Measurements from ENCODE around the gene FAM20B. TPM values are rescaled to one million over a fixed set of nuclear protein-coding genes. Genes with fewer than 3 reads are reported as not detected.

The FAM20B gene
- total RNA-seq, 1 donor from 2014 or later: 39.5 TPM

DNA sequence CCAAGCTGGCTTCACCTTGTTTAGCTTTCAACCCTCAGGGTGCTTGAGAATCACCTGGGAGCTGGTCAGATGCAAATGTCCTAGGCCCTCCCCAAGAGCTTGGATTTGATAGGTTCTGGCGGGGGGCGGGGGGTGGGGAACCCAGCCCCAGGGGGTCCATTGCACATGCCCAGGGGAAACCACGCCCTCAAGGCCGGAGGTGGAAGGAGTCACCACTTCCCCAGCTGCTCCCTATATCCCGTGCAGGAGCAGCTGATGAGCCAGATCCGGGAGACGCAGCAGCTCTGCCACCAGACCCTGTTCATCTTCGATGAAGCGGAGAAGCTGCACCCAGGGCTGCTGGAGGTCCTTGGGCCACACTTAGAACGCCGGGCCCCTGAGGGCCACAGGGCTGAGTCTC is 62.0 kb downstream of the FAM20B start:
- no peak for DNase-seq (ENCODE audit: low read depth)
- H3K27me3 ChIP-seq (ENCODE audit: control insufficient read depth, insufficient read depth, low read length): no peaks in the 10 kb centered on the region
- H3K4me3 ChIP-seq (ENCODE audit: low read depth, low read length): no peak overlapping the region
- TF ChIP-seq, protein P1, sequence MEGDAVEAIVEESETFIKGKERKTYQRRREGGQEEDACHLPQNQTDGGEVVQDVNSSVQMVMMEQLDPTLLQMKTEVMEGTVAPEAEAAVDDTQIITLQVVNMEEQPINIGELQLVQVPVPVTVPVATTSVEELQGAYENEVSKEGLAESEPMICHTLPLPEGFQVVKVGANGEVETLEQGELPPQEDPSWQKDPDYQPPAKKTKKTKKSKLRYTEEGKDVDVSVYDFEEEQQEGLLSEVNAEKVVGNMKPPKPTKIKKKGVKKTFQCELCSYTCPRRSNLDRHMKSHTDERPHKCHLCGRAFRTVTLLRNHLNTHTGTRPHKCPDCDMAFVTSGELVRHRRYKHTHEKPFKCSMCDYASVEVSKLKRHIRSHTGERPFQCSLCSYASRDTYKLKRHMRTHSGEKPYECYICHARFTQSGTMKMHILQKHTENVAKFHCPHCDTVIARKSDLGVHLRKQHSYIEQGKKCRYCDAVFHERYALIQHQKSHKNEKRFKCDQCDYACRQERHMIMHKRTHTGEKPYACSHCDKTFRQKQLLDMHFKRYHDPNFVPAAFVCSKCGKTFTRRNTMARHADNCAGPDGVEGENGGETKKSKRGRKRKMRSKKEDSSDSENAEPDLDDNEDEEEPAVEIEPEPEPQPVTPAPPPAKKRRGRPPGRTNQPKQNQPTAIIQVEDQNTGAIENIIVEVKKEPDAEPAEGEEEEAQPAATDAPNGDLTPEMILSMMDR (IDR thresholded peaks at IDR 0.05; ENCODE audit: insufficient read depth, low read length, severe bottlenecking): no peak
- FAIRE-seq: no peak
- peaks cover 3% of the 10 kb centered on the region for H3K36me3 ChIP-seq (ENCODE audit: control insufficient read depth, insufficient read depth, low read length)

DNA sequence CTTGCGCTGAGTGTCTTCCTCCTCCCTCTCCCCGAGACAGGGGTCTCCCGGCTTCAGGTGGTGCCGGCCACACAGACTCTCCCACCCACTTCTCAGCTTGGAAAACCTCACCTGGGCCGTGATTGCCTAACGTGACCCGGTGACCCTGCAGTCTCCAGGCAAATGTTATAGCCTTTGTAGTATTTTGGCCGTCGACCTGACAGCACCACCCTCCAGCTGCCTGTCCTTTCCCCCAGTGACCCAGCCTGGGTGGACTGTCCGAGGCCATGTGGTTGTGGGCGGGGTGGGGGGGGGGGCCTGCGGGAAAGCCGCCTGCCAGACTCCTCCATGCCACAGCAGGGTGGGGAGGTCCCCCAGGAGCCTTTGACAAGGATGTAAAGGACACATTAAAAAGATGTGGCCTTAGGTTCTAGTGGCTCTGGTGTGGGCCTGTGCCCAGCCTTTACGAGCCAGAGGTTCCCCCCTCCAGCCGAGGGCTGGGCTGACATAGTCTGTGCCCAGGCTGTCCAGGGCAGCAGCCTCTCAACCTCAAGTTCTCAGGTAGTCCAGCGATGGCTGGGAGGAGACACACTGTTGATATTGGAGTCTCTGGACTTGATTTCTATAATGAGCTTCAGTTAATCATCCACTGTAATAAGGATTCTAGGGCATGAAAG is 64.3 kb downstream of the FAM20B start:
- Histone ChIP-seq H3K27me3 (ENCODE audit: control insufficient read depth, insufficient read depth, low read length) (no peaks in the 10 kb centered on the region), H3K4me3 (ENCODE audit: low read depth, low read length) (no peak overlapping the region), H3K36me3 (ENCODE audit: control insufficient read depth, insufficient read depth, low read length) (peaks cover 9% of the 10 kb centered on the region)
- DNase-seq (ENCODE audit: low read depth): no peak
- TF ChIP-seq, protein P1 (IDR thresholded peaks at IDR 0.05; ENCODE audit: insufficient read depth, low read length, severe bottlenecking): no peak
- FAIRE-seq: no peak

DNA sequence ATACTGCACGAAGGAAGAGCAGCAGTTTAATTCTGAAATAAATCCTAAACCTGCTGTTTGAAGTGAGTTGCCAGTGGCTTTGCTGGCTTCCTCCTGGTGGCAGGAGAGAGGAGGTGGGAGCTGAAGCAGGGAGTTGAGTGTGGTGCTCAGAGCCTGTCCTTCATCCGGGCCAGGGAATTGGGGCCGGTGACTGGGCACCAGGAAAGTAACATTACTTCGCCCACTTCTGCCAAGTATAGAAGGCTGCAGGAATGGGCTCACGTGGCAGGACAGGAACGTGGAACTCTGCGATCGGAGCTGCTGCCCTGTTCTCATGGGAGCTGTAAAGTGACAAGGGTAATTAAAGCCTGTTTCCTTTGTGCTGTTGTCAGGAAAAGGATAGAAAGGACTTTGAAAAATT is 64.8 kb downstream of the FAM20B start:
- H3K36me3 ChIP-seq (ENCODE audit: control insufficient read depth, insufficient read depth, low read length): peaks cover 9% of the 10 kb centered on the region
- no peak for FAIRE-seq

DNA sequence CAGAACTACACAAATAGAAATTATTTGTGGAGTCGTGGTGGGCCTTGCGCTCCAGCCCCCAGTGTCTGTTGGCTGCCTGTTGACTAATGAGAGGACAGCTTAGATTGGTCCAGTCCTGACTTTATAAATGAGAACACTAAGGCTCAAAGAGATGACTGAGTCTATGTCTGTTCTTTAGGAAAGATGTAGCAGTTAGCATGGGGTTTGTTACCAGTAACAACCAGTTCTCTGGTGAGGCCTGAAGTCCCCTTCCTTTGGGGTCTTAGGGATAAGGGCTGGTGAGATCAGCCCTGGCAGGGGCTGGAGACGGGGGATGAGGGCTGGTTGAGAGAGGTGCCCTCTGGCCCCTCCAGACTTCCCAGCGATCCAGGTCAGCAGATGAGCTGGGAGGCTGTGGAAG is 65.2 kb downstream of the FAM20B start:
- DNase-seq (ENCODE audit: low read depth) (no peak), FAIRE-seq (no peak)
- no peak overlapping the region for H3K4me3 ChIP-seq (ENCODE audit: low read depth, low read length)
- H3K36me3 ChIP-seq (ENCODE audit: control insufficient read depth, insufficient read depth, low read length): peaks cover 10% of the 10 kb centered on the region
- no peaks in the 10 kb centered on the region for H3K27me3 ChIP-seq (ENCODE audit: control insufficient read depth, insufficient read depth, low read length)
- TF ChIP-seq, protein P1 (IDR thresholded peaks at IDR 0.05; ENCODE audit: insufficient read depth, low read length, severe bottlenecking): no peak

More for the DNA sequence above, 64.8 kb downstream of the FAM20B start:
- no peak for DNase-seq (ENCODE audit: low read depth)
- TF ChIP-seq, protein P1 (IDR thresholded peaks at IDR 0.05; ENCODE audit: insufficient read depth, low read length, severe bottlenecking): no peak
- H3K4me3 ChIP-seq (ENCODE audit: low read depth, low read length): no peak overlapping the region
- no peaks in the 10 kb centered on the region for H3K27me3 ChIP-seq (ENCODE audit: control insufficient read depth, insufficient read depth, low read length)

DNA sequence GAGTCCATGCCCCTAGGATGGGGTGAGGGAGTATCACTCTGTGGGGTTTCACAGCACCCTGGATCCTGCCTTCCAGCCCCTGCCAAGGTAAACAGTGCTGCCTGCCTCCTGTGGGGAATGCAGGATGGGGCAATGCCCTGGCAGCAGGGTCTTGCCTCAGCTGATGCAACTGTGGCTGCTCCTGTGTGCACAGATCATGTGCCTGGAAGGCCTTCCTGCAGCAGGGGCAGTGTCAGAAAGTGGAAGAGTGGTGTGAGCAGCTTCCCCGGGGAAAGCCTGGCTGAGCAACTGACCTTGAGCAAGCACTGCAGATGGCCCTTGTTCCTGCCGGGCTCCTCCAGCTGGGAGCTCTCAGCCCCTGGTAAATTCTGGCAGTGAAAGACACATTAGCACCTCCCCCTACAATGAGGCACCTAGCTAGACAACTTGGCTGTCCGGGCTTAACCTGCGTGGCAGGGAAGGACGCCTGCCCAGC is 66.0 kb downstream of the FAM20B start:
- Histone ChIP-seq H3K4me3 (ENCODE audit: low read depth, low read length) (no peak overlapping the region), H3K27me3 (ENCODE audit: control insufficient read depth, insufficient read depth, low read length) (no peaks in the 10 kb centered on the region), H3K36me3 (ENCODE audit: control insufficient read depth, insufficient read depth, low read length) (peaks cover 12% of the 10 kb centered on the region)
- DNase-seq (ENCODE audit: low read depth) (no peak), FAIRE-seq (no peak)
- TF ChIP-seq, protein P1 (IDR thresholded peaks at IDR 0.05; ENCODE audit: insufficient read depth, low read length, severe bottlenecking): no peak

All from bronchial epithelial cell (primary cell).